BJ (cell line): ENCODE results near the gene STH. TPM values are rescaled to one million over a fixed set of nuclear protein-coding genes. Genes with fewer than 3 reads are reported as not detected.

Source experiments
- CTCF ChIA-PET: fragments of 350-600 bp; formaldehyde crosslinking; extraction: SDS; loops from one replicate; lab custom pipeline; 2021; ENCODE audit warnings: antibody characterized with exemption, inconsistent platforms; lab: Yijun Ruan, JAX
- POLR2A ChIA-PET: fragments of 300-600 bp; sonication (Branson Sonifier 250); formaldehyde crosslinking; extraction: SDS; loops from one replicate; lab custom pipeline; 2021; ENCODE audit warnings: antibody characterized with exemption; lab: Charles Lee
- DNase-seq: peaks from one replicate; pipeline ENCODE4 v3.0.0-alpha.2; 2011; ENCODE audit warnings: low read depth
- H3K27me3 ChIP-seq: 2 replicates; pipeline ENCODE4 v1.6.0; 2011; ENCODE audit warnings: low read length; ENCODE audit not compliant: control insufficient read depth, insufficient read depth
- H3K36me3 ChIP-seq: 2 replicates; pipeline ENCODE4 v1.5.1; 2011; ENCODE audit warnings: low read length; ENCODE audit not compliant: control insufficient read depth, insufficient read depth
- H3K4me3 ChIP-seq: 2 replicates; pipeline ENCODE4 v1.5.1; 2011; ENCODE audit warnings: low read depth, mild to moderate bottlenecking, control low read depth, low read length
- CTCF ChIP-seq: IDR thresholded peaks from 2 replicates; pipeline ENCODE4 v1.5.1; 2011; ENCODE audit warnings: low read depth, mild to moderate bottlenecking, control low read depth, inconsistent platforms, low read length, moderate library complexity; ENCODE audit not compliant: insufficient read depth
- polyA plus RNA-seq: library from polyadenylated mRNA; depleted of rRNA; stranded (reverse); fragments of >200 nt; gene quantifications from 2 replicates; pipeline ENCODE4 v1.2.3, GENCODE V29; 2011

STH gene
- polyA plus RNA-seq, 1 experiment: not detected

DNA sequence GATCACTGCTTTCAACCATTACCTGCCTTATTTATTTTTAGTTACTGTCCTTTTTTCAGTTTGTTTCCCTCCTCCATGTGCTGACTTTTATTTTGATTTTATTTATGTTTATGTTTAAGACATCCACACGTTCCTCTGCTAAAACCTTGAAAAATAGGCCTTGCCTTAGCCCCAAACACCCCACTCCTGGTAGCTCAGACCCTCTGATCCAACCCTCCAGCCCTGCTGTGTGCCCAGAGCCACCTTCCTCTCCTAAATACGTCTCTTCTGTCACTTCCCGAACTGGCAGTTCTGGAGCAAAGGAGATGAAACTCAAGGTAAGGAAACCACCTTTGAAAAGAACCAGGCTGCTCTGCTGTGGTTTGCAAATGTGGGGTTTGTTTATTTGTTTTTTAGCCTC is 9.3 kb upstream of the STH start:
- DNase-seq: no peak
- H3K27me3 ChIP-seq: no peaks in the 10 kb centered on the region; the same call in 1 of the 2 replicates
- CTCF ChIA-PET: interaction anchor here (1.3 to 1.4 kb wide), 2 partner anchors 8 to 10 kb away, joined by 3 to 4 read pairs; no protein-coding TSS in a partner anchor
- no peak for TF ChIP-seq CTCF
- POLR2A ChIA-PET: no interaction called here
- no peak overlapping the region for H3K4me3 ChIP-seq
- H3K36me3 ChIP-seq: no peaks in the 10 kb centered on the region

DNA sequence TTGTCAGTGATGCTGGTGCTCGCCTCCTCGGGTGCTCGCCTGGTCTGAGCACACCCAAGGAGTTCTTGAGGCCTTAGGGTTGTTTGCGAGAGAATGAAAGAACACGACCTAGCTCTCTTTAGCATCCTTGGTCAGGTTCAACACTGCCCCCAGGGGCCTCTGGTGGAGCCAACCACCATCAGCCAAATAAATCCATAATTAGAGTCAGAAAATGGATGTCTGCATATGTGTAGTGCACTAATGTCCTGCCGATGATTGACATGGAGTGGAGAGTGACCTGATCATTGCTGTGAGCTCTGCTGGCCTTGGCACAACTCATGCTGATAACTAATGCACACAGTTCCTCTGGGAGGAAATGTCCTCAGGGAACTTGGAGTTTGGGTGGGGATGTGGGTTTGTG is 8.2 kb upstream of the STH start:
- TF ChIP-seq CTCF: no peak
- ChIA-PET POLR2A (no interaction called here), CTCF (interaction anchor here (2.6 kb wide), 1 partner anchor 12 kb away, joined by 20 read pairs; no protein-coding TSS in a partner anchor)
- no peak for DNase-seq
- Histone ChIP-seq H3K4me3 (no peak overlapping the region), H3K27me3 (no peaks in the 10 kb centered on the region), H3K36me3 (no peaks in the 10 kb centered on the region)

DNA sequence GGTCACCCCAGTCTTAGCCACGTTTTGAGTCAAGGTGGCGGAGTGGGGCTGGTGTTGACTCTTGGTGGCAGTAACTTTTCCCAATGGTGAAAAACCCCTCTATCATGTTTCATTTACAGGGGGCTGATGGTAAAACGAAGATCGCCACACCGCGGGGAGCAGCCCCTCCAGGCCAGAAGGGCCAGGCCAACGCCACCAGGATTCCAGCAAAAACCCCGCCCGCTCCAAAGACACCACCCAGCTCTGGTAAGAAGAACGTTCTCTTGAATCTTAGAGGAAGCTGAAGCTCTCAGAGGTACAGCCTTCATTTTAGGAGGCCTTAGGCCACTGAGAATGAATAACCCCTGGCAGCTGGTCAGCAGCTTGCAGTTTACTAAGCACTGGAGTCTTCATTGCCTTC is 7.7 kb upstream of the STH start:
- ChIA-PET POLR2A (no interaction called here), CTCF (interaction anchor here (2.6 kb wide), 1 partner anchor 11 kb away, joined by 20 read pairs; no protein-coding TSS in a partner anchor)
- no peak for TF ChIP-seq CTCF
- Histone ChIP-seq H3K4me3 (no peak overlapping the region), H3K36me3 (no peaks in the 10 kb centered on the region), H3K27me3 (no peaks in the 10 kb centered on the region)
- no peak for DNase-seq

DNA sequence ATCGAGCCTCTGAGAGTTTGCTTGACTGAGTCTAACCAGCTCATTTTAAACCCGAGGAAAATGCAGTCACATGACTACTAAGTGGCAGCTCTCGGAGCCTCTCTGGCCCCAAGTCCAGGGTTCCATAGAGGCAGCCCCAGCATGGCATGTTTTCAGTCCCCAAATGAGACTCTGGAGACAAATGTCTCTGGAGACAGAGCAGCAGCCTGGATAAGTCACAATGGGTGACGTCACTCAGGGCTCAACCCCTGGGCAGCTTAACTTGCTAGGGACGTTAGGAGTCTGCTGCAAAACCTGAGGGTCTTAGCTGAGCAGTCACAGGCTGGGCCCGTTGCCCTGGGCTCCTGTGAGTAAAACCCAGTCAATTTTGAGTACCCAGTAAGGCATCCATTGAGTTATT is 6.9 kb upstream of the STH start:
- no peaks in the 10 kb centered on the region for H3K36me3 ChIP-seq
- no peaks in the 10 kb centered on the region for H3K27me3 ChIP-seq
- ChIA-PET POLR2A (no interaction called here), CTCF (interaction anchor here (2.6 kb wide), 1 partner anchor 11 kb away, joined by 20 read pairs; no protein-coding TSS in a partner anchor)
- TF ChIP-seq CTCF: no peak
- no peak for DNase-seq
- H3K4me3 ChIP-seq: no peak overlapping the region

GRCh38 chr17:45992904-45993303 is 6.1 kb upstream of the STH start:
- Histone ChIP-seq H3K27me3 (no peaks in the 10 kb centered on the region), H3K36me3 (no peaks in the 10 kb centered on the region), H3K4me3 (no peak overlapping the region)
- CTCF ChIA-PET: interaction anchor here (0.6 to 2.6 kb wide), 2 partner anchors 10 to 407 kb away, joined by 3 to 20 read pairs; no protein-coding TSS in a partner anchor
- TF ChIP-seq CTCF: no peak
- POLR2A ChIA-PET: no interaction called here
- DNase-seq: no peak
